Measurements from ENCODE around the gene CRISPLD2. TPM values are rescaled to one million over a fixed set of nuclear protein-coding genes. Genes with fewer than 3 reads are reported as not detected.
"Not testable (repeated sequence)": the region's sequence is repeated elsewhere in the genome, so short reads cannot be mapped to it uniquely, and the experiment has no call there.

Gene CRISPLD2
- total RNA-seq, 1 donor from 2014 or later = 9.0 TPM

- not testable (repeated sequence) for H3K27ac Mint-ChIP-seq (ENCODE audit: unreplicated experiment); H3K4me3 Mint-ChIP-seq (ENCODE audit: unreplicated experiment); H3K27me3 Mint-ChIP-seq (ENCODE audit: unreplicated experiment); DNase-seq; H3K4me1 Mint-ChIP-seq (ENCODE audit: low read depth, unreplicated experiment)
- Mint-ChIP-seq H3K9me3 (ENCODE audit: unreplicated experiment) (peaks cover 14% of the 10 kb centered on the region), H3K36me3 (ENCODE audit: unreplicated experiment) (peaks cover 33% of the 10 kb centered on the region)
These were observed 37.0 kb downstream of the CRISPLD2 start for GRCh38 chr16:84856811-84857210.

- no peak for DNase-seq
- Mint-ChIP-seq H3K4me3 (ENCODE audit: unreplicated experiment) (no peak overlapping the region), H3K36me3 (ENCODE audit: unreplicated experiment) (peaks cover 33% of the 10 kb centered on the region), H3K4me1 (ENCODE audit: low read depth, unreplicated experiment) (peaks cover 10% of the 10 kb centered on the region), H3K9me3 (ENCODE audit: unreplicated experiment) (peaks cover 15% of the 10 kb centered on the region), H3K27me3 (ENCODE audit: unreplicated experiment) (peaks cover 5% of the 10 kb centered on the region), H3K27ac (ENCODE audit: unreplicated experiment) (no peak overlapping the region)
- no peak for TF ChIP-seq CTCF (IDR thresholded peaks at IDR 0.05; ENCODE audit: partially characterized antibody, unreplicated experiment)
These were observed 39.9 kb downstream of the CRISPLD2 start for GRCh38 chr16:84859681-84860080.

GRCh38 chr16:84860383-84860782 is 40.6 kb downstream of the CRISPLD2 start:
- Mint-ChIP-seq H3K27me3 (ENCODE audit: unreplicated experiment) (peaks cover 6% of the 10 kb centered on the region), H3K36me3 (ENCODE audit: unreplicated experiment) (peaks cover 33% of the 10 kb centered on the region), H3K4me3 (ENCODE audit: unreplicated experiment) (no peak overlapping the region), H3K9me3 (ENCODE audit: unreplicated experiment) (peaks cover 17% of the 10 kb centered on the region), H3K27ac (ENCODE audit: unreplicated experiment) (no peak overlapping the region), H3K4me1 (ENCODE audit: low read depth, unreplicated experiment) (peaks cover 14% of the 10 kb centered on the region)
- no peak for TF ChIP-seq CTCF (IDR thresholded peaks at IDR 0.05; ENCODE audit: partially characterized antibody, unreplicated experiment)
- DNase-seq = no peak

- DNase-seq = no peak
- no peak overlapping the region for H3K4me3 Mint-ChIP-seq (ENCODE audit: unreplicated experiment)
- H3K9me3 Mint-ChIP-seq (ENCODE audit: unreplicated experiment) = peaks cover 17% of the 10 kb centered on the region
- peaks cover 6% of the 10 kb centered on the region for H3K27me3 Mint-ChIP-seq (ENCODE audit: unreplicated experiment)
- peaks cover 33% of the 10 kb centered on the region for H3K36me3 Mint-ChIP-seq (ENCODE audit: unreplicated experiment)
- no peak overlapping the region for H3K27ac Mint-ChIP-seq (ENCODE audit: unreplicated experiment)
- no peak for TF ChIP-seq CTCF (IDR thresholded peaks at IDR 0.05; ENCODE audit: partially characterized antibody, unreplicated experiment)
- H3K4me1 Mint-ChIP-seq (ENCODE audit: low read depth, unreplicated experiment) = peaks cover 20% of the 10 kb centered on the region
These were observed 41.9 kb downstream of the CRISPLD2 start for GRCh38 chr16:84861671-84862070.

GRCh38 chr16:84862804-84863480 is 43.2 kb downstream of the CRISPLD2 start:
- H3K4me3 Mint-ChIP-seq (ENCODE audit: unreplicated experiment) = no peak overlapping the region
- peaks cover 17% of the 10 kb centered on the region for H3K9me3 Mint-ChIP-seq (ENCODE audit: unreplicated experiment)
- H3K36me3 Mint-ChIP-seq (ENCODE audit: unreplicated experiment) = peaks cover 29% of the 10 kb centered on the region
- H3K4me1 Mint-ChIP-seq (ENCODE audit: low read depth, unreplicated experiment) = peaks cover 26% of the 10 kb centered on the region
- no peak for DNase-seq
- no peak for TF ChIP-seq CTCF (IDR thresholded peaks at IDR 0.05; ENCODE audit: partially characterized antibody, unreplicated experiment)
- H3K27me3 Mint-ChIP-seq (ENCODE audit: unreplicated experiment) = peaks cover 4% of the 10 kb centered on the region
- H3K27ac Mint-ChIP-seq (ENCODE audit: unreplicated experiment) = no peak overlapping the region
